Brain microvascular endothelial cell (primary cell): ENCODE data around the gene LCE1C.

ENCODE experiments used
- DNase-seq: peaks from one replicate; pipeline ENCODE4 v3.0.0-alpha.2; 2020
- H3K27ac ChIP-seq: fragments of 250-450 bp; sonication (Bioruptor Pico); 2 replicates; pipeline ENCODE4 v1.5.1; 2020; ENCODE audit warnings: mild to moderate bottlenecking, moderate library complexity
- H3K27me3 ChIP-seq: fragments of 250-450 bp; sonication (Bioruptor Pico); replicated peaks from 2 replicates; pipeline ENCODE4 v1.5.1; 2020; ENCODE audit warnings: mild to moderate bottlenecking
- H3K36me3 ChIP-seq: fragments of 250-450 bp; sonication (Bioruptor Pico); replicated peaks from 2 replicates; pipeline ENCODE4 v1.5.1; 2020; ENCODE audit warnings: mild to moderate bottlenecking
- H3K4me3 ChIP-seq: 2 replicates; pipeline ENCODE4 v1.5.1; 2011; ENCODE audit warnings: low read depth, mild to moderate bottlenecking, control low read depth, low read length, moderate library complexity
- CTCF ChIP-seq: IDR thresholded peaks from 2 replicates; pipeline ENCODE4 v1.5.1; 2011; ENCODE audit warnings: low read depth, mild to moderate bottlenecking, moderate library complexity, low read length, control low read depth, inconsistent platforms; ENCODE audit errors: missing control alignments
- in situ Hi-C: cut with HindIII; loops from 2 replicates; pipeline ENCODE4 v1.10.0; 2017; ENCODE audit warnings: low sequenced_read_pairs, low pct_ligation_motif_present

Gene LCE1C

GRCh38 chr1:152823294-152823693 is 16.8 kb upstream of the LCE1C start:
- H3K27ac ChIP-seq, result no peak overlapping the region
- no peak for TF ChIP-seq CTCF
- H3K36me3 ChIP-seq, result no peaks in the 10 kb centered on the region
- DNase-seq, result no peak
- H3K27me3 ChIP-seq, result no peaks in the 10 kb centered on the region
- in situ Hi-C loops, result no loop called here
- H3K4me3 ChIP-seq, result no peak overlapping the region

GRCh38 chr1:152817309-152817708 is 10.9 kb upstream of the LCE1C start:
- TF ChIP-seq CTCF, result no peak
- H3K27ac ChIP-seq, result no peak overlapping the region
- no peak overlapping the region for H3K4me3 ChIP-seq
- no peak for DNase-seq
- no peaks in the 10 kb centered on the region for H3K36me3 ChIP-seq
- no peaks in the 10 kb centered on the region for H3K27me3 ChIP-seq
- in situ Hi-C loops, result no loop called here

- H3K36me3 ChIP-seq, result no peaks in the 10 kb centered on the region
- DNase-seq, result no peak
- H3K27ac ChIP-seq, result no peak within 1 kb of the TSS
- TF ChIP-seq CTCF, result no peak
- H3K4me3 ChIP-seq, result no peak within 1 kb of the TSS
- in situ Hi-C loops, result no loop called here
- no peaks in the 10 kb centered on the region for H3K27me3 ChIP-seq
Observed at GRCh38 chr1:152811671-152812070, 5.2 kb upstream of the LCE1C start, which contains the start of gene LCE1B. Gene LCE1B, plus strand, starts transcription at chr1:152811971. Its CDS starts 476 bp downstream, at chr1:152812447.

- TF ChIP-seq CTCF, result no peak
Observed at GRCh38 chr1:152811050-152811449, 4.6 kb upstream of the LCE1C start.

GRCh38 chr1:152801333-152801732 is 5.1 kb downstream of the LCE1C start:
- no peaks in the 10 kb centered on the region for H3K27me3 ChIP-seq
- H3K36me3 ChIP-seq, result no peaks in the 10 kb centered on the region
- no peak overlapping the region for H3K4me3 ChIP-seq
- TF ChIP-seq CTCF, result no peak
- no peak for DNase-seq
- H3K27ac ChIP-seq, result no peak overlapping the region
- in situ Hi-C loops, result no loop called here

More at GRCh38 chr1:152811050-152811449, 4.6 kb upstream of the LCE1C start:
- no peak for DNase-seq
- Histone ChIP-seq H3K27me3 (no peaks in the 10 kb centered on the region), H3K36me3 (no peaks in the 10 kb centered on the region), H3K4me3 (no peak overlapping the region), H3K27ac (no peak overlapping the region)
- in situ Hi-C loops, result no loop called here

- Histone ChIP-seq H3K4me3 (no peak within 1 kb of the TSS), H3K27me3 (no peaks in the 10 kb centered on the region), H3K36me3 (no peaks in the 10 kb centered on the region), H3K27ac (no peak within 1 kb of the TSS)
- in situ Hi-C loops, result no loop called here
- no peak for DNase-seq
- TF ChIP-seq CTCF, result no peak
Observed at GRCh38 chr1:152796421-152796820, 10.0 kb downstream of the LCE1C start, which contains the start of gene LCE1D. Gene LCE1D, plus strand, starts transcription at chr1:152796721. Its CDS starts 1,074 bp downstream, at chr1:152797795.
